GM21367 (cell line): ENCODE measurements around the gene STEAP2.
"Not testable (repeated sequence)": the region's sequence is repeated elsewhere in the genome, so short reads cannot be mapped to it uniquely, and the experiment has no call there.

ENCODE experiments used
- ATAC-seq: cut with Tn5 transposase; IDR thresholded peaks from one replicate; pipeline ENCODE4 v1.9.1; 2021; ENCODE audit not compliant: unreplicated experiment

STEAP2 gene

DNA sequence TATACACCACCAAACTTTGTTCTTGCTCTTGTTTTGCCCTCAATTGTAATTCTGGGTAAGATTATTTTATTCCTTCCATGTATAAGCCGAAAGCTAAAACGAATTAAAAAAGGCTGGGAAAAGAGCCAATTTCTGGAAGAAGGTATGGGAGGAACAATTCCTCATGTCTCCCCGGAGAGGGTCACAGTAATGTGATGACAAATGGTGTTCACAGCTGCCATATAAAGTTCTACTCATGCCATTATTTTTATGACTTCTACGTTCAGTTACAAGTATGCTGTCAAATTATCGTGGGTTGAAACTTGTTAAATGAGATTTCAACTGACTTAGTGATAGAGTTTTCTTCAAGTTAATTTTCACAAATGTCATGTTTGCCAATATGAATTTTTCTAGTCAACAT lies 20.9 kb downstream of the STEAP2 start:
- no peak for ATAC-seq

DNA sequence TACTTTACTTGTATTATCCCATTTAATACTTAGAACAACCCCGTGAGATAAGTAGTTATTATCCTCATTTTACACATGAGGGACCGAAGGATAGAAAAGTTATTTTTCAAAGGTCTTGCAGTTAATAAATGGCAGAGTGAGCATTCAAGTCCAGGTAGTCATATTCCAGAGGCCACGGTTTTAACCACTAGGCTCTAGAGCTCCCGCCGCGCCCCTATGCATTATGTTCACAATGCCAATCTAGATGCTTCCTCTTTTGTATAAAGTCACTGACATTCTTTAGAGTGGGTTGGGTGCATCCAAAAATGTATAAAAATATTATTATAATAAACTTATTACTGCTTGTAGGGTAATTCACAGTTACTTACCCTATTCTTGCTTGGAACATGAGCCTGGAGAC lies 22.0 kb downstream of the STEAP2 start:
- no peak for ATAC-seq

DNA sequence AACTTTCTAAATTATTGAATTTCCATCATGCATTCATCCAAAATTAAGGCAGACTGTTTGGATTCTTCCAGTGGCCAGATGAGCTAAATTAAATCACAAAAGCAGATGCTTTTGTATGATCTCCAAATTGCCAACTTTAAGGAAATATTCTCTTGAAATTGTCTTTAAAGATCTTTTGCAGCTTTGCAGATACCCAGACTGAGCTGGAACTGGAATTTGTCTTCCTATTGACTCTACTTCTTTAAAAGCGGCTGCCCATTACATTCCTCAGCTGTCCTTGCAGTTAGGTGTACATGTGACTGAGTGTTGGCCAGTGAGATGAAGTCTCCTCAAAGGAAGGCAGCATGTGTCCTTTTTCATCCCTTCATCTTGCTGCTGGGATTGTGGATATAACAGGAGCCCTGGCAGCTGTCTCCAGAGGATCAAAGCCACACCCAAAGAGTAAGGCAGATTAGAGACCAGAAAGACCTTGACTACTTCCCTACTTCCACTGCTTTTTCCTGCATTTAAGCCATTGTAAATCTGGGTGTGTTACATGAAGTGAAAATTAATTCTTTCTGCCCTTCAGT lies 25.3 kb downstream of the STEAP2 start:
- ATAC-seq = no peak

DNA sequence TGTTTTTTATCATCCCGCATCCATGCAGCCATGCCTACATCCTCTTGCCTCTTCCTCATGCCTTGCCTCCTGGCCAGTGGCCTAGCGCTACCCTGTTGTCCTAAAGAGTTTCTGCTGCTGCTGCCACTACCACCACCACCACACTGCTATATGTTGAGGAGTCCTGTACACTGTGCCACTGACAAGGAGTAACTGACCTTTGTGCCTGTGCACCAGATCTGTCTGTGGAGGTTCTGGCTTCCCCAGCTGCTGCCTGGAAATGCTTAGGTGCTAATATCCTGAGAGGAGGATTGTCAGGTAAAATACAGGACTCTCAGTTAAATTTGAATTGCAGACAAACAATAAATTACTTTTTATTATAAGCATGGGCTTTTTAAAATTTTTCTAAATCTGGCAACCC lies 26.5 kb downstream of the STEAP2 start:
- ATAC-seq = no peak

DNA sequence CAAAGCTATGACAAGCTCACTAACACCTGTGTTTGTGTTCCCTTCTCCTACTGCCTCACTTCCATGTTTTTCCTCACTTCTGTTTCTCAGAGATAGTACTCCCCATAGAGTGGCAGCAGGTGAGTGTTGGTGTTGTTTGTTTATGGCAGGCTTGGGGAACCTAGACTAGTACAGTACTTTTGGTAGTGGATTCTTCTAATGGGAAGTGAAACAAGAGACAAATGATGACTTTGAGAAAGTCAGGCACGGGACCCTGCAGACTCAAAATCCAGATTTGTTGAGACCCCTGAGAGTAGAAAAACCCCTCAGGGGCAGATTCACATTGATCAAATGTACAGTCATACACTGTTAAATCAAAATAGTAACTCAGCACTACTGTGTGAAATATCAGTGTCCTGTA lies 27.0 kb downstream of the STEAP2 start:
- ATAC-seq = no peak

DNA sequence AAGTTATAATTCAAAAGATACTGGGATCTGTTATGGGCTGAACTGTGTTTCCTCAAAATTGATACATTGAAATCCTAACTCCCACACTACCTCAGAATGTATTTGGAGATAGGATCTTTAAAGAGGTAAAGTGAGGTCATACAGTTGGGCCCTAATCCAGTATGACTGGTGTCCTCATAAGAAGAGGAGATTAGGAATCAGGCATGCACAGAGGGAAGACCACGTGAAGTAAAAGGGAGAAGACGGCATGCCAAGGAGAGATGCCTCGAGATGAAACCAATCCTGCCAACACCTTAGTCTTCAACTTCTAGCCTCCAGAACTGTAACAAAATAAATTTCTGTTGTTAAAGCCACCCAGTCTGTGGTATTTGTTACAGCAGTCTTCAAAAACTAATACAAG lies 27.5 kb downstream of the STEAP2 start:
- ATAC-seq = no peak

DNA sequence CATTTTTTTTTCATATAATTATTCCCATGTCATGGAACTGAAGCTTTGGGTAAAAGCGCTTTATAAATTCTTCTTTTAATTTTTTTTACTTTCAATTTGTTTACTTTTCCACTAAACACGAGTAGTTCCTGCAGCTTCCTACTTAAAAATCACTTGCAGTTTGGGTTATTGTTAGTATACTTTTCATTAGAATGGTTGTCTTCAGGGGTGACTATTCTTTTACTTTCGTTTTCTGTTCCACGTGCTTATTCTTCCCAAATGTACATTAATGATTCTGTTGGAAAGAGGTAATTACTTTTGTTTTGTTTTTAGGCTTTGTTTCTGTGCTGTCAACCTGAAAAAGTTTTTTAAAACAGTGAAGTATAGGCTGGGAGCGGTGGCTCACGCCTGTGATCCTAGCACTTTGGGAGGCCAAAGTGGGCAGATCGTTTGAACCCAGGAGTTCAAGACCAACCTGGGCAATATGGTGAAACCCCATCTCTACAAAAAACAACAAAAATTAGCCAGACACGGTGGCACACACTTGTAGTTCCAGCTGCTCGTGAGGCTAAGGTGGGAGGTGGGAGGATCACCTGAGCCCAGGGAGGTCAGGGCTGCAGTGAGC lies 28.2 kb downstream of the STEAP2 start:
- no peak for ATAC-seq

DNA sequence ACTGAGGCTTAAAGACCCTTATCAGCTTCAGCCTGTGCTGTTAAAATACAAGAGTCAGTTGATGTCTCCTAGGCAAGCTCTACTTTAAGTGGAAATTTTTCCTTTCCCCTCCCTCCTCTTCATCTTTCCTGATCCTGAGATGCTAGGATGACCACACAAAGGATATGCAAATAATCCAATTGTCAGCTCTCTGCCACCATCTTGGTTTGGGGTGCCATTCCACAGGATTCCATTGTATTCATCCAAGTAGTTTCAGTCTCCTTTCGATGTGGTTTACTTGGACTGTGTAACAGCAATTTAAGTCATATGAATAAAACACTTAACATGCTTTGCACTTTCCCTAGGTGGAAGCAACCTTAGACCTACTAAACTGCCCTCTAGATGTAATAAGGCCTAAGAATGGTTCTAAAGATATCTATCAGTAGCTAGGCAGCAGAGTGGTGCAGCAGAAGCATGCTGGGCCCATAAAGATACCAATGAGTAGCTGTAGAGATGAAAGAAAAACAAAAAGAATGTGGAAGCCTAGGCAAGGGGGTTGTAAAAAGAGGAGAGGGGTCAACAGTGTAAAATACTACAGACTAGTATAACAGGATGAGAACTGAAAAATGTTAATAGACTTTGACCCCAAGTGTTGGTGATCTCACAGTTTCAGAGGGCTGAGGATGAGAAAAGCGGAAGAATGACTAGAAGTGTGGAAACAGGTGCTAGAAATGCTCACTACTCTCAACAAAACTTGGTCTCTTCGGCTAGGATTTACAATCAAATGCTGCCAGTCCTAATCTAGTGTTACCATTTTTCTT lies 31.0 kb downstream of the STEAP2 start:
- ATAC-seq = peak; percentile 34

DNA sequence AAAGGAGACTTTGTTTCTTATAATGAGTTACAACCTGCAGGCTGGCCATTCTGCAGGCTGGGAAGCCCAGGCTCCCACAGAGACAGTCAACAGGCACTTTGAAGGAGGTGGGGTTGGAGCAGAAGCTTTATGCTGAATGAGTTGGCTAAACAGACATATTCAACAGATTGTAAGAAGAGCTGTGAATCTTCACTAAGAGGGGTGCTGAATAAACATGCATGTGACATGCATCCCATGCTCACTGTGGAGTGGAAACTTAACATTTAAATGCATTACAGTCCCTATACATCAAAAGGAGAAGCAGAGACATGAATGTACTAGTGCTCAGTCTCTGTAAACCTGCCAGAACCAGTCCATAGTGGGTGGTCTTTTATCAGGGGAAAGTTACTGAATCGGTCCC lies 32.0 kb downstream of the STEAP2 start:
- no peak for ATAC-seq

DNA sequence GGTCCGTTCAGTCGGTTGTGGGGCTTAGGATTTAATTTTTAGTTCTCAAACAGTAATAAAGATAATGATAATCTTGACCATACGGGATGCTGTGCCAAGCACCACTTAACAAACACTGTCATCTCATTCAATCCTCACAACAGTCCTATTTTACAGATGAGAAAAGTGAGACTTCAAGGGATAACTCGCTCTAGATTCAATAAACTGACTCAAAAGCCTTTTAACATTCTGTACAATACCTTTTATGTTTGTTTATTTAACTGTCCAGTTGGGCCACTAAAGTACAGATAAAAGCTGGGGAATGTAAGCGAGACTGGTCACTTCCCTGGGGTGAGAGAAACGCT lies 33.0 kb downstream of the STEAP2 start:
- ATAC-seq = no peak

DNA sequence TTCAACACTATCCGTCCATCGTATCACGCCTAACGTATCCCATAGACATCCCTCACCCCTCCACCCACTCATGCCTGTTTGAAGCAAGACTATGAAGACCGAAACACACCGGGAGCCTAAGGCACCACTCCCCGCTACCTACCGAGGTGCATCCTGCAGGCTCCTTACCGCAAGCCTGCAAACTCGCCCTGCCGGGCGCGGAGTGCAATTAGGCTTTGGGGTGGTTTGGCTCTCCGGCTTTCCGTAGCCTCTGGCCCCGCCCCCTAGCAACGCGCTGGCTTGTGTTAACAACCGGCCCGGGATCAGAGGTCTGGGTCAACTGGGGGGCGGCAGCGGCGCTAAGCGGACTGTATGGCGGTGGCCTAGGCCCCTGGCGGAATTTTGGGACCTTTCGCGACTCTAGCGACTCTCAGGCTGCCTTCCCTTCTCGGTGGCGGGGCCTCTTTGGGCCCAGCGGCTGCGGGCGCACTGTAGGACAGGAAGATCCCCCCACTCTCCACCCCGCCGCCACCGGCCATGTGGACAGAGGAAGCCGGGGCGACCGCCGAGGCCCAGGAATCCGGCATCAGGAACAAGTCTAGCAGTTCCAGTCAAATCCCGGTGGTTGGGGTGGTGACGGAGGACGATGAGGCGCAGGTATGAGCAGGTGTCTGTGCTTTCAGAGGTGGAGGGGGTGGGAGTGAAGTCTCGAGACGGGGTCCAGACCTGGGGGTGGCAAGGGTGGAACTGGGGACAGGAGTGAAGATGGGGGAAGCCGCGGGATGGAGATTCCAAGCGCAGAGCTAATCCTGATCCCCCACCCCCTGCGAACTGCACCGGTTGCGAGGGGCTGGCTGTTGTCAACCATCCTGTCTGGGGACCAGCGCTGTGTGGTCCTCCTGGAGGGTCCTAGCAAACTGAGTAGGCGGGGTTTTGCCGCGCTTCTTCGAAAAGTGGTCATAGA lies 33.6 kb downstream of the STEAP2 start, which contains the start of gene CFAP69:
TSS of gene CFAP69 (plus strand) at position 266 of the 943 bp plus-strand sequence. CDS start at position 517, 251 bp downstream.
- ATAC-seq = peak; percentile 91

DNA sequence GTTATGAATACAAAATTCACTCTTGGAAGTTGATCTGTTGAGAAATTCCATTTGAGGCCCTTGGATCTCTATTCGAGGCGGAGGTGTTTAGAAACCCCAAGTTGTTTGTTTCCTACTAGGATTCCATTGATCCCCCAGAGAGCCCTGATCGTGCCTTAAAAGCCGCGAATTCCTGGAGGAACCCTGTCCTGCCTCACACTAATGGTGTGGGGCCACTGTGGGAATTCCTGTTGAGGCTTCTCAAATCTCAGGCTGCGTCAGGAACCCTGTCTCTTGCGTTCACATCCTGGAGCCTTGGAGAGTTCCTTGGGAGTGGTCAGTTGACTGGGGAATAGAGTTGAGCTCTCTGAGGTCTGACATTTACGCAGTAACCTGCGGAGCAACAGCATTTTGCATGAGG lies 34.6 kb downstream of the STEAP2 start:
- no peak for ATAC-seq

DNA sequence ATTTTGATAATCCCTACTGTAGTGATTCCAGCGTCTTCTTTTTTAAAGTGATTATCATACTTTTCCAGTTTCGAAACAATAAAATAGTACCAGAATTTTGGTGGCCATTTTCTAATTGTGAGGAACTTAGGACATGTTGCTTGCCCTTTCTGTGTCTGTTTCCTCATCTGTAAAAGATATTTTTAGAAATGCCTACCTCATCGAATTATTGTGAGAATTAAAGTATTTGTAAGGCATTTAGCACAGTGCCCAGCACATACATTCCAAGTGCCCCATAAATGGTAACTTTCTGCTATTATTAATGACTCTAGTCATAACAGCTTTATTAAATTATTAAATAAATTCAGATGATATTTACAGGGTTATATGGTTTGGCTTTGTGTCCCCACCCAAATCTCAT lies 37.2 kb downstream of the STEAP2 start:
- ATAC-seq = no peak

DNA sequence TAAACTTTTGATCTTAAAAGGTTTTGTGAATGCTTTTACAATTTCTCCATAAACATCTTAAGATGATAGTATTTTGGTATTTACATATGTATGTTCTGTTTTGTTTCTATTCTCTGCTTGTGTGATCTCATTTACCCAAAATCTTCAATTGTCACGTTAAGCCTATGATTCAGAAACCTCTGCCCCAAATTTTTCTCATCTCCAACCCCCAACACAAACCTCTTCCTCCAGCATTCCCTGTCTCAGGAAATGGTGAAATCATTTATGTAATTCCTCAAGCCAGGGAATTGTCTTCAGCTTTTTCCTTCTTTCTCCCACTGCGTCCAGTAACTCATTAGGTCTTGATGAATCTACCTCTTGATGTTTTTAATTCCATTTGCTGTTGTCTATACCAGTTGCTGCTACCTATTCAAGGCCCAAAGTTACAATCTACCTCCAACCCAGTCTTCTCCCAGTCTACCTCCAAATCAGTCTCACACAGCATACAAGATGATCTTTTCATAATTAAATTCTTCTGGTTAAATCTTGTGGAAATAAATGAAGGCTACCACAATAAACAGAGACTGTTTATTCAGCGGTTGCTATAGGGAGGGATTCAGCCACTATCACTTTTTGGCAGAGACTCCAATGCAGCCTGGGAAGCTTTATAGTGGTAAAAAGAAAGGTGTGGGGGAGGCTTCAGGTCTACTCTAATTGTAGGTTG lies 39.2 kb downstream of the STEAP2 start:
- no peak for ATAC-seq

DNA sequence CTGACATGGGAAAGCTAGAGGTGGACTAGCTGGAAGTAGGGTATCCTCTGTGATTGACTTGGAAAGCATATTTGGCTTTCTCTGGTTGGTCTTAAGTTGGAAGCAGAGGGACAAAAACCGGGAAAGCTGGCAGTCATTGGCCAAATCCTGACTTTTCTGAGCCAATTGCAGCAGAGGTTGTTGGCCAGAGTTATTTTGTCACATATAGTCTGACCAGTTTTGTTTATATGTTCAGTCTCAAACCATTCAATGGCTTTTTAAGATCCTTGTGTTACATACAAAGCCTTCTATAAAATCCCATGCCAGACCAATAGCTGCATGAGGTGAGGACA lies 39.7 kb downstream of the STEAP2 start:
- ATAC-seq = no peak

DNA sequence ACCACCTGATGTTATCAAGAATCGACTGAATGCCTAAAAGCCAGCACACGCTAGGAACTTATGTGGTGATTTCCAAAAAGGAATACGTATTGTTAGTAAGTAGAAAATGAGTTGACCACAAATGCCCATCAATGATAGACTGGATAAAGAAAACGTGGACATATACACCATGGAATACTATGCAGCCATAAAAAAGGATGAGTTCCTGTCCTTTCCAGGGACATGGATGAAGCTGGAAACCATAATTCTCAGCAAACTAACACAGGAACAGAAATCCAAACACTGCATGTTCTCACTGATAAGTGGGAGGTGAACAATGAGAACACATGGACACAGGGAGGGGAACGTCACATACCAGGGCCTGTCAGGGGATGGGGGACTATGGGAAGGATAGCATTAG lies 44.5 kb downstream of the STEAP2 start:
- not testable (repeated sequence) for ATAC-seq

DNA sequence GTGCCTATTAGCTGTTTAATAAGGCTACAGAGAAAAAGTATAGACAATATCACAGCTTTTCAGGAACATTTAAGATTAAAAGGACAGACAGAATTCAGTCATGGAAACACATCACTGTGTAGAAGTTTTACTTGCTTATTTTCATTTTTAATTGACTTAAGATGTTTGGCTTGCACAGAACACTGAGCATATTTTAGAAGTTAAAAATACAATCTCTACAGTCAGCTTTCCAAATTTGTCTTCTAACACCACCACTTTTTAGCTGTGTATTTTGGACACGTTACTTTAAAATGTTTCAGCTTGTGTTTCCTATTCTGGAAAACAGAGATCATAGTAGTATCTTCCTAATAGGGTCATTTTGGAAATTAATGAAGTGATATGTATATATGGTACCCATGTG lies 45.2 kb downstream of the STEAP2 start:
- no peak for ATAC-seq

DNA sequence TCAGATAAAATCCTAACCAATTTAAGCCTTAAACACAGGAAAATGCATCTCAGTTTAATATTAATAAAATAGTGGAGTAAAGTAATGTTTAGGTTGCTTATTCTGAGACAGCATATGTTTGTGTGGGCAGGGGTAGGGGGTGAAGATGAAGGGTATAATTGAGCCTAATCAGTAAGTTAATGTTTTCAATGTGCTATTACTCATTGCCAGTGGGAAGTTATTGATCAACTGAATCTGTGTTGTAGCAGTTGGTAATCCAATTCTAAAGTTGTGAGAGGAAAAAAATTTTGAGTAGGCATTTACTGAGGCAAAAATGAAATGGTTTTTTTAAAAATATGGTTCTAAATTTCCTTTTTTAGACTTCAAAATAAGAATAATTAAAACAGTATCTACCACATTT lies 49.9 kb downstream of the STEAP2 start:
- ATAC-seq = no peak

DNA sequence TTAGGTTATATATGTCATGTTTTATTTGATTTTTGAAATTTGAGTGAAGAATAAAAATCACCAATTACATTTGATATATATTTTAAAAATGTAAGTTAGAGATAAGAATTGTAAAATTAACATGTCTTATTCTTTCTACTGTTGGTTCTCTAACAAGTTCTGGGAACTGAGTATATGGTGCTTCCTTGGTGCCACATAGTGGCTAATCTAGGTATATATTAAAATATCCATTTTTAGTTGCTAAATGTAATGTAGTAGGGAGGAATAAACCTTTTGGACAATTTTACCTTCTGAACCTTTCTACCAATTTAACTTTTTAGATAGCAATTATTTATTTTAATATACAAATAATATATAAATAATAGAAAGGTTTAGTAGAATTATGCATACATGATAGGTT lies 50.9 kb downstream of the STEAP2 start:
- peak; percentile 89 for ATAC-seq

DNA sequence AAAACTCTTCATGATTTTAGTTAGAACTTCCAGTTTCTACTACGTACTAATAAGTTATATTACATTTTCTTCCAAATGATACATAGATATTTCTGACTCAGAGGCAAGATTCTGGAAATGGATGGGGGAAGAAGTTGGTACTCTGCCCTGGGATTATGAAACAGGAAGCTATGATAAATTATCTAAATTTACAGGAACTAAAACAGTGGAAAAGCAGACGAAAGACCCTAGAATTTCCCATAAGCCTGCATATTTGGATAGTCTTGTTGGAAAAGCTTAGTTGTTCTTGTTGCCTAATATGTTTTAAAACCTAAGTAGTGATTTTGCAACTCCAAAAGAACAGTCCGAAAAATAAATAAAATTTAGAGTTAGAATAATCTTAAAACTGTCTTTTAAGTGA lies 55.3 kb downstream of the STEAP2 start:
- no peak for ATAC-seq
